Inflammatory macrophage treated with lipopolysaccharide for 1 hour (primary cell): ENCODE data around the gene CHST10.

Experiments used
- DNase-seq, 2 donors: peaks; one replicate each; pipeline ENCODE4 v3.0.0-alpha.2; 2020 to 2022

Gene CHST10

DNA sequence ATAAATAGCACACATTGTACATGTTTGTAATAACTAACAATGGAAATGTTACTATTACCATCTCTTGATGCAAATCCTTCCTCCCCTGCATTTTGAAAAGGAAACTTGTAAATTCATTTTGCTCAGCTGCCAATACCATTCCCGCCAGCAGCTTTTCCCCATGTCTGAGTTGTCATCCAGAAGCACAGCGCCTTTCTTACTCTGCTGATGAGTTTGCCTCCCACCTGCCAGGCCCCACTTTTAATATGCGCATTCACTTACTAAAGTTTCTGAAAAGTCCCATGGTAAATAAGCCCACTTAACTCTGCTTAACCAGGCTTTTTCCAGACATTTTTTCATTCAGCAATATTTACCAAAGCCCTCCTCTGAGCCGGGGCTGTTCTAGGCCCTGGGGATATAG, 3.9 kb downstream of the CHST10 start:
- DNase-seq = no peak

GRCh38 chr2:100412881-100413321, 4.6 kb downstream of the CHST10 start:
- no peak for DNase-seq

DNA sequence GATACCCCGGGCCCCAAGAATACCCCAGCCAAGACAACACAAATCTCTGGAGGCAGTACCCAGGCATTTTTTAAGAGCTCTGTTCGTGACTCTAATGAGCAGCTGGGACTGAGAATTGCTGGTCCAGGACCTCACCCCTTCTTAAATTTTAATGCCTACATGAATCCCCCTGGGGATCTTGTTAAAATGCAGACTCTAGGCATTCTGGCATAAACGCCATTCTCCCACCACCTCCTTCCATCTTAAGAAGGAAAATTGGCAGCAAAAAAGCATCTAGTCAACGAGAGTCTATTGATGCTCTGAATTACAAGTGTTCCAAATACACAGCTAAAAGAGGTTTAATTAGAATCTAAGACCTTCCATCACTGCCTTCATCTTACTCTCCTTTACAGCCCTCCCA, 5.0 kb downstream of the CHST10 start:
- no peak for DNase-seq

DNA sequence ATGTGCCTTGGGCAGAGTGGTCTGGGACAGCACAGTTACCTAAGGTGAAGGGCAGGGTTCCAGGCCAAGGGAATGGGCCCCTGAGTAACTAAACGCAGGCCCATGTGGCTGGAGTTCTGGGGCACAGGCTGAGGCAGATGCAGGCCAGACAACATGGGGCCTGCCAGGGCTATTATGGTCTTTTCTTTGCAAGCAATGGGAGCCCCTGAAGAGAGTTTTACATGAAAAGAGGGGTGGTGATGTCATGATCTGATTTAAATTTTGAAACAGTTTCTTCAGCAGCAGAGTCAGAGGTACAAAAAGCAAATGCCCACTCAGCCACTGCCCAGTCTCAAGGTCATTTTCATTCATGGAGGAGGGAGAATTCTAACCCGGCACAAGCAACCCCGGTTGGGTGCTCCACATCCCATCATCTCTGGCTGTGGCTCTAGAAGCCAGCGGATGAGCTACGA, 5.6 kb downstream of the CHST10 start:
- DNase-seq = no peak

DNA sequence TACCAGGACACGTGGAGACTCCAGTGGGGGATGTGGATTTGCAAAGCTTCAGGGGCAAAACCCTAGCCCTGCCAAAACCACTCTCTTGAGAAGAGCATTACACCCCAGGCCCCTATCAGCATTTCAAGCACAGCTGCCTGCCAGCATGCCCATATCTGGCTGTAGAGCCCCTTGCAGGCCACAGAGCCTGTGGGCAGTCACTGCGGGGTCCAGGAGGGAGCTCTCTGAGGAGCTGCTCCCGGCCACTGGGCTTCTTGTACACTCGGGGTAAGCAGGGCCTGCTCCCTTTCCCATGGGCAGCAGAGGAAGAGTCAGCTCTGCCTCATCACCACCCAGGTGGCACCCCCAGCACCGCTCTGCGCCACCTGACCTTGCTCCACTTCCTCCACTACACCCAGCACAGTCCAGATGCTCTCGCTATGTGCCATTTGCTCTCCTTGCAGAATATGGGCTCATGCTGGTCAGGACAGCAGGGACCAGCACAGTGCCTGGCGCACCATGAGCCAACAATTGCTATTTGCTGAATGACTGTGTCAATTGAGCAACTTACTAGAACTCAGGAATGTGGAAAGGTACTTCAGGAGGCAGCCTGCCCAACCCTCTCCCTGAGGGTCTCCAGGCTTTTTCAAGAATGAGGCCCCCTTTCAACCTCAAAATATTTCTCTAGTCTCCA, 7.4 kb downstream of the CHST10 start:
- DNase-seq = no peak

- no peak for DNase-seq
Measured at GRCh38 chr2:100409461-100409860, 8.0 kb downstream of the CHST10 start.

DNA sequence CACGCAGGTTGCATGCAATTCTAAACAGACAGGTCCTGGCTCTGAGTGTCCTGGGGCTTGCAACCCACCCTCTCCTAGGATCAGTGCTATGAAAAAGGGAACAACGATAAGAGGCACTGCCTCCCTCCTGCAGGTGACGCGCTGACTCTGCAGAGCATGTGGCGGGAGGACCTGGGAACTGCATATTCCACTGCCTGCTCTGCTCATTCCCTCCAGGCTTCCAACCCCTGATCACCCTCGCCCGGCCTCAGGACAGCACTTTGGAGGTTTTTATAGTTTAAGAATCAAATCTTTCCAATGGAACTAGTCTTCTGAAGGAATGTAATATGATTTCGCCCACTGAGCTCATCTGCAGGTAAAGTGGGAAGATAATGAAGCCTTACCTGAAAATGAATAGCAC, 8.5 kb downstream of the CHST10 start:
- no peak for DNase-seq

DNA sequence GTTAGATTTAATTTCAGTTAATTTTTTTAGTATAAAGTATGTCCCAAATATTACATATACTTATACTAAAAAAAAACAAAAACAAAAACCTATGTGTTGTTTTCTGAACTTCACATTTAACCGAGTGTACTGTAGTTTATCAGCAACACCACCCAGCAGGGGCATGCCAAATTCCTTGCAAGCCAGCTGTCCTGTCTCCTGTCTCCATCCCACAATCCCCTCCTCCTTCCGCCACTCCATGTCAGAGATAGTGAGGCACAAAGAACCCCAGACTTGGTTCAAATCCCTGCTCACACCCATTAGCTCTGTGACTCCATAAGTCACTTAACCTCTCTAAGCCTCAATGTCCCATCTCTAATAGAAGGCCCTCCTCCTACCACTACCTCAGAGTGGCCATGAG, 9.4 kb downstream of the CHST10 start:
- no peak for DNase-seq

DNA sequence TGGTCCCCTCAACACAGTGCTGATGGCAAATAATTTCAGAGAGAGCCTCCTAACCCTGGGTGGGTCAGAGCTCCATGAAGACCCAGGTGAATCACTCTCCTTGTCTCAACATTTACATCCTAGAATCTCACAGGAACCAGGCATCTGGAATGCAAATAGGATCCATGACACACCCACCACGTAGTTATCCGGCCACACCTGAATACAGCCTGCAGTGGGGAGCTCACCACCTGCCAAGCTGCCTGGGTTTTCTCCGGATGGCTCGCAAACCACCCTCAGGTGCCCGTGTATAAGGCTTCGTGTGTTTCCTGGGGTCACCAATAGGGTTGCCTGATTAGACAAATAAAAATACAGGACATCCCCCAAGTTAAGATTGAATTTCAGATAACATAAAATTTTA, 9.9 kb downstream of the CHST10 start:
- no peak for DNase-seq

- DNase-seq = no peak
Measured at GRCh38 chr2:100407073-100407472, 10.4 kb downstream of the CHST10 start.

DNA sequence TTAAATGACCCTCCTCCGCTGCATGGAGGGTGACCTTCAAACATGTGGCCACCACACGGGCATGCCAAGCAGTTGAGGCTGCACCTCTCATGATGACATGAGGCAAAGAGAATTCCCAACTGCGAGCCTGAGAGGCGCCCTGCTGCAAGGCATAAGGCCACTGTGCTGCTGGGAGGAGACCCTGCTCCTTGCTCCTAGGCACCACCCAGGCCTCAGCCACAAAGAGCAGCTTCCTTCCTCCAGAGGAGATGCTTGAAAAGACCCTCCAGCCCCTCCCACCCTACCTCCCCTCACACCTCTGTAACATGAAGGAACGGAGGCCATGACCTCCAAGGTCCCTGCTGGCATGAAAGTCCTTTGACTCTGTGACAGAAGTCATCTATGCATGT, 11.4 kb downstream of the CHST10 start:
- DNase-seq = no peak

DNA sequence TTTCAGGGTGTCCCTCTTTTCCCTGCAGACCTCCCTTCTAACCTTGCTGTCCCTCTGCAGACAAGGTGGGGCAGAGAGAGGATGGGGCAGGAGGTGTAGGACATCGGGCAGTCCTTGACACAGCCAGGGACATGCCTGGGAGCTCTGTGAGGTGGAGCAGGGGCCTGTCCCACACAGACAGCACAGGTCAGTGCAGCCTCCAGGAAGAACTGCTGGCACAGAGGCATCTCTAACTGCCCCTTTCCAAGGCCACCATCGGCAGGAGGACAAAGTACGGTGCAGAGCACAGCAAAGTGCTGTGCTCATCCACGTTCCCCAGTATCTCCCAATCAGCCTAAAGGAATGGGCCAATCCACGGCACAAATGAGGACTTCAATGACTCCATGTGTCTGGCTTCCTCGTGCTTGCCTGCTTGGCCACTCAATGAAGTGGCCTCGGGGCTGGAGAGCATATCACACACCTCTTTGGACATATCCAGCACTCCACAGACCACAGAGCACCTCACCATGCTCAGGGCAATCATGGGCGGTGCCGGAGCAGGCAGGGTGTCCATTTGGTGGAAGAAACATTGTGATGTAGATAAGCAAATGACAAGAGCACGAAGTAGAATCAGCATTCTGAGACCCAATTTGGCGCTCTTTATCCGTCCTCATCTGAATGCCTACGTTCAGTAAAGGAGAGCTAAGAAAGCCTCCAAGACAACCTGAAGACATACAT, 11.9 kb downstream of the CHST10 start:
- DNase-seq = no peak

DNA sequence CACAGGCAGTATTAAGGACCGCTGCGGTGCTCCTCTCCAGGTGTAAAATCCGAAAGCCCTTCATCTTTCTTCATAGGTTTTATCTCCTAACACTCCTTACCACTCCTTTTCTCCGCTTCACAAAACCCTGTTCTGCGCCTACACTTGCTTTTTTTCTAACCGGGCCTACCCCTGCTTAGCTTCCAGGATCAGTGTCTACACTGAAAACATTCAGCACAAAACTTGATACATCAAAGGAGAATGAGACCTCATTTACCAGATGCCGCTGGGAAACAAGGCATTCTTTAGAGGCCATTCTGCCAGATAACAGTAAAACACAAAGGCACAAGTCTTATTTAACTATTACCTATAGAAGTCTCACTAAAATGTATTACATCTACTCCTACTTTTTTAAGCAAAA, 13.1 kb downstream of the CHST10 start:
- no peak for DNase-seq

- DNase-seq = no peak
Measured at GRCh38 chr2:100403722-100404121, 13.7 kb downstream of the CHST10 start.

DNA sequence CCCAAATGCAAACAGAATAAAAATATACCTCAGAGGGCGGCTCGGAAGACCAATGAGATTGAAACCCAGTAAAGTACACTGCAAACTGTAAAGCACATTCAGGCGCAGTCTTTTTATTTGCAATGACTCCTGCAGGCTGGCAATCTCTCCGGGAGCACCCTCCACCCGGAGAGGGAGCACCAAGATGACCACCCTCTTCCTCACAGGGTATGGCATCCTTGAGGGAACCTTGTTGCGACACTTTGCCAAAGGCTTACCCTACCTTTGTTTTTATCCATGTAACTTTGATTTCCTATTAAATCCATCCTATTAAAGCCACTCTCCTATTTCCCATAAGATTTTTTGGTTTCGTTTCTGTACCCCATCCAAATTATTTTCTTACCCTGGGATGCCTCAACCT, 16.2 kb downstream of the CHST10 start:
- no peak for DNase-seq

DNA sequence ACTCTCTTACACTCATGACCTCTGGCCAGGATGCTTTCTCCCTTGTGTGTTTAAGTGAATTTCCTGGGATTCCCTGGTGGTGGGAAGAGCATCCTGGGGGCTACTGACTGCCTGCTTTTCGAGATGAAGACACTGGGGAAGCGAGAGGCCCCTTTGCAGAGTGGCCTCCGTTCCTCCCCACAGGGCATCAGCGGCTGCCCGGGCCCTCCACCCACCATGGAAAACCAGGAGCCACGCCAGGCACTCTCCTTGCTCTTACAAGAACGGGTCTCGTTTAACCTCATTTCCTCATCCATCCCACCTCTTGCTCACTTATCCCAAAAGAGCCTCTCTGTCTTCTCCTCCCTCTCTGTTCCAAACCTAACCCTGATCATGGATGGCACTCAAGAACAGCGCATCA, 17.8 kb downstream of the CHST10 start:
- no peak for DNase-seq

DNA sequence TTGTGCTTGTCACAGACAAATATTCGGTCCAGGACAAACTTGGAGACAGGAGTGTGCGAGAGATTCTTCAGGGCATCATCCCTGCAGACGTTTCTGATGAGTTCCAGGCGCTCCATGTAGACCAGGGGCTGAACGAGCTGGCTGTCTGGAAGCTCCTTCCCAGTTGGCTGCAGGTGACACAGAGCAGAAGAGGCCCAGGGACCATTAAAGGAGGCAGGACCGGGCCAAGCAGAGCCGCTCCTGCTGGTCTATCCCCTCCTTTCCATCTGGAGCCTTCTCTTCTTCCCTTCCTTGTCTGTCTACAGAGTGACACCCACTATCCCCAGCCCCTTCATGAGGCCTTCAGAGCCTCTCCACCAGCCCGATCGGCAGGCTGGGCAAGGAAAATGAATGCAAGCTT, 19.5 kb downstream of the CHST10 start:
- no peak for DNase-seq

GRCh38 chr2:100397118-100397860, 20.2 kb downstream of the CHST10 start:
- no peak for DNase-seq

GRCh38 chr2:100396483-100396882, 21.0 kb downstream of the CHST10 start:
- no peak for DNase-seq

GRCh38 chr2:100395532-100396350, 21.7 kb downstream of the CHST10 start:
- no peak for DNase-seq

DNA sequence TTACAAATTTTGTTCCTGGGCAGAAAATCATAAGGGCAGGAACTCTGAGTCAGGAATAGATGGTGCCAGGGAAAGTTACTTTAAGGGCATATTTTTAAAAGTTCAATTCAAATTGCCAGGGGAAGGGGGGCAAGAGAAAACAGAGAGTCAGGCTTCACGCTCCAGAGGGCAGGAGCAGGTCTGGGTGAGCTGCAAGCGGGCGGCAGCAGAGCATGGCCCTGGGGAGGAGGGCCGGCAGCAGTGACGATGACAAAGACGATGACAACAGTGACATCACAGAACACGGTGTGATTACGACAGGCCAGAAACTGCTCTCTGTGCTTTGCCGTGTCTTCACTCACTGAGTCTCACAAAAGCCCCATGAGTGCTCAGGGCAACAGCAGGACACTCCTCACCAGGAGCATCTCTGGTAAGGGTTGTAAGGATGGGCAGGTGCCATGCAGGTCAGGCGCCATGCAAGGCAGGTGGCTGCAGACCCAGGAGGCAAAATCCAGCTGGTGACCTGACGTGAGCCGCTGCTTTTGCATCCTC, 23.3 kb downstream of the CHST10 start:
- no peak for DNase-seq

DNA sequence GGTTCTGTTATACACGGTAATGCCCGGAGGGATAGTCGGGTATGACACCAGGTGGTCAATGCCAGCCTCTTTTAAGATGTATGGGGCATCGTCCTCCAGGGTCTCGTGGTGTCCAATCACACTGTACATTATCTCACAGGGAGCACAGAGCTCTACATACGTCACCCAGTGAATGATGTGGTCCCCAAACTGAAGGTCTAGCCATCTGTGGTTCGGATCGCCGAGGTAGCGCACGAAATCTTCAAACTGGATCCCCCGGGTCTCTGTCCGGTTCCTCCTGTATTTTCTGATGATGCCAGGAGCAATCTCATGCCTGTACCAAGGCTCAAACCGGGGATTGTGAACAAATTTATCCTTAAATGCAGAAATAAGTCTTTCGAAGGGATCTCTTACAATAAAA, 24.1 kb downstream of the CHST10 start:
- DNase-seq = no peak

GRCh38 chr2:100392715-100393114, 24.8 kb downstream of the CHST10 start:
- DNase-seq = no peak
